OCI-LY7 (cell line): ENCODE data around the gene ANKRD39. TPM values are rescaled to one million over a fixed set of nuclear protein-coding genes. Genes with fewer than 3 reads are reported as not detected.

Experiments used
- BruUV-seq: library from RNA; stranded (reverse); fragments of 400-500 nt; replicated peaks from 2 replicates; lab custom pipeline; 2021; lab: Mats Ljungman, UMichigan
- CTCF ChIA-PET: fragments of 300-600 bp; sonication (Branson Sonifier 250); formaldehyde crosslinking; loops from one replicate; lab custom pipeline; 2022; ENCODE audit warnings: antibody characterized with exemption; ENCODE audit not compliant: unreplicated experiment; lab: Charles Lee
- POLR2A ChIA-PET: fragments of 300-600 bp; sonication (Branson Sonifier 250); formaldehyde crosslinking; loops from one replicate; lab custom pipeline; 2022; ENCODE audit warnings: antibody characterized with exemption; lab: Charles Lee
- DNase-seq: peaks from one replicate; pipeline ENCODE4 v3.0.0-alpha.2; 2015; ENCODE audit warnings: low spot score
- H2AFZ ChIP-seq: fragments of 200-600 bp; sonication (generic), shearing (Covaris generic); 2 replicates; pipeline ENCODE4 v1.6.1; 2014; ENCODE audit warnings: mild to moderate bottlenecking, antibody characterized with exemption, low read length, moderate library complexity
- H3K27ac ChIP-seq: fragments of 200-600 bp; sonication (generic); 2 replicates; pipeline ENCODE4 v1.5.1; 2014; ENCODE audit warnings: mixed run types, low read depth, mild to moderate bottlenecking, moderate library complexity, low read length, inconsistent platforms; ENCODE audit not compliant: poor library complexity, severe bottlenecking
- H3K36me3 ChIP-seq: fragments of 200-600 bp; sonication (generic); 2 replicates; pipeline ENCODE4 v1.6.1; 2014; ENCODE audit warnings: mild to moderate bottlenecking, antibody characterized with exemption, low read length, moderate library complexity, mixed read lengths; ENCODE audit not compliant: insufficient read depth
- H3K4me1 ChIP-seq: fragments of 200-600 bp; sonication (generic); 2 replicates; pipeline ENCODE4 v1.5.1; 2014; ENCODE audit warnings: mild to moderate bottlenecking, low read length; ENCODE audit not compliant: insufficient read depth, poor library complexity, severe bottlenecking
- H3K4me2 ChIP-seq: fragments of 200-600 bp; sonication (generic); 2 replicates; pipeline ENCODE4 v1.6.1; 2014; ENCODE audit warnings: mild to moderate bottlenecking, low read length
- H3K4me3 ChIP-seq: fragments of 200-600 bp; sonication (generic); 2 replicates; pipeline ENCODE4 v1.5.1; 2014; ENCODE audit warnings: mild to moderate bottlenecking, low read depth, low read length; ENCODE audit not compliant: poor library complexity, severe bottlenecking
- H3K79me2 ChIP-seq: fragments of 200-600 bp; sonication (generic); 2 replicates; pipeline ENCODE4 v1.6.1; 2016; ENCODE audit warnings: low read depth, mild to moderate bottlenecking, low read length, moderate library complexity, mixed read lengths; ENCODE audit not compliant: insufficient read depth
- H3K9me2 ChIP-seq: fragments of 200-600 bp; sonication (generic); 2 replicates; pipeline ENCODE4 v1.6.1; 2016; ENCODE audit warnings: mild to moderate bottlenecking, low read length, mixed read lengths; ENCODE audit not compliant: insufficient read depth
- H3K9me3 ChIP-seq: fragments of 200-600 bp; sonication (generic); 2 replicates; pipeline ENCODE4 v1.6.1; 2014; ENCODE audit warnings: mild to moderate bottlenecking, mixed run types, low read length, mixed read lengths
- H4K20me1 ChIP-seq: fragments of 200-600 bp; sonication (generic); 2 replicates; pipeline ENCODE4 v1.6.1; 2014; ENCODE audit warnings: mild to moderate bottlenecking, antibody characterized with exemption, low read length, moderate library complexity, mixed read lengths; ENCODE audit not compliant: insufficient read depth
- EZH2phosphoT487 ChIP-seq: fragments of 200-600 bp; sonication (generic); IDR thresholded peaks from 2 replicates; pipeline ENCODE4 v1.6.1; 2018; ENCODE audit warnings: low read depth, borderline replicate concordance, mild to moderate bottlenecking, mixed run types, antibody characterized with exemption, low read length, moderate library complexity, mixed read lengths
- intact Hi-C: fragments of 100-400 bp; cut with micrococcal nuclease; formaldehyde crosslinking; loops from one replicate; pipeline ENCODE4 v1.10.0; 2022; ENCODE audit not compliant: unreplicated experiment
- total RNA-seq, 2 experiments: library from RNA; depleted of rRNA in 1 of 2; stranded (reverse); fragments of >200 nt in 1 of 2; shearing (Covaris generic) in 1 of 2; gene quantifications; 2 replicates each; pipeline ENCODE4 v1.2.3, GENCODE V29; 2014 to 2022
- TF ChIP-seq, protein P1 (sequence below): fragments of 200-600 bp; sonication (generic); conservative IDR thresholded peaks from 2 replicates; pipeline ENCODE4 v1.5.1; 2014; ENCODE audit warnings: mild to moderate bottlenecking, antibody characterized with exemption, low read length, moderate library complexity, mixed read lengths

The ANKRD39 gene
- total RNA-seq, 2 experiments from 2014 or later: 22.2 to 24.1 TPM

GRCh38 chr2:96817882-96818281 is 39.9 kb downstream of the ANKRD39 start:
- ChIA-PET POLR2A (no interaction called here), CTCF (no interaction called here)
- peaks cover 29% of the 10 kb centered on the region; the same call in 1 of the 2 replicates for H3K36me3 ChIP-seq
- H3K27ac ChIP-seq: no peak overlapping the region
- H4K20me1 ChIP-seq: peaks cover 16% of the 10 kb centered on the region
- H3K4me2 ChIP-seq: peak overlapping the region; percentile 81
- no TSS peak for BruUV-seq
- peaks cover 25% of the 10 kb centered on the region; the same call in 1 of the 2 replicates for H3K79me2 ChIP-seq
- H3K9me2 ChIP-seq: no peaks in the 10 kb centered on the region
- TF ChIP-seq, protein P1, sequence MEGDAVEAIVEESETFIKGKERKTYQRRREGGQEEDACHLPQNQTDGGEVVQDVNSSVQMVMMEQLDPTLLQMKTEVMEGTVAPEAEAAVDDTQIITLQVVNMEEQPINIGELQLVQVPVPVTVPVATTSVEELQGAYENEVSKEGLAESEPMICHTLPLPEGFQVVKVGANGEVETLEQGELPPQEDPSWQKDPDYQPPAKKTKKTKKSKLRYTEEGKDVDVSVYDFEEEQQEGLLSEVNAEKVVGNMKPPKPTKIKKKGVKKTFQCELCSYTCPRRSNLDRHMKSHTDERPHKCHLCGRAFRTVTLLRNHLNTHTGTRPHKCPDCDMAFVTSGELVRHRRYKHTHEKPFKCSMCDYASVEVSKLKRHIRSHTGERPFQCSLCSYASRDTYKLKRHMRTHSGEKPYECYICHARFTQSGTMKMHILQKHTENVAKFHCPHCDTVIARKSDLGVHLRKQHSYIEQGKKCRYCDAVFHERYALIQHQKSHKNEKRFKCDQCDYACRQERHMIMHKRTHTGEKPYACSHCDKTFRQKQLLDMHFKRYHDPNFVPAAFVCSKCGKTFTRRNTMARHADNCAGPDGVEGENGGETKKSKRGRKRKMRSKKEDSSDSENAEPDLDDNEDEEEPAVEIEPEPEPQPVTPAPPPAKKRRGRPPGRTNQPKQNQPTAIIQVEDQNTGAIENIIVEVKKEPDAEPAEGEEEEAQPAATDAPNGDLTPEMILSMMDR: no peak
- TF ChIP-seq EZH2phosphoT487: no peak
- DNase-seq: no peak
- intact Hi-C loops: loop anchor here (2.0 to 5.0 kb wide), 3 partner anchors 39 to 294 kb away; partner anchors contain the start of genes ANKRD36 and CNNM4
- peaks cover 46% of the 10 kb centered on the region for H3K4me1 ChIP-seq
- H3K4me3 ChIP-seq: peak overlapping the region; percentile 90
- no peak overlapping the region for H2AFZ ChIP-seq
- H3K9me3 ChIP-seq: no peaks in the 10 kb centered on the region

- H3K79me2 ChIP-seq: peaks cover 25% of the 10 kb centered on the region; the same call in 1 of the 2 replicates
- no peaks in the 10 kb centered on the region for H3K9me2 ChIP-seq
- peaks cover 46% of the 10 kb centered on the region for H3K4me1 ChIP-seq
- no TSS peak for BruUV-seq
- H3K9me3 ChIP-seq: no peaks in the 10 kb centered on the region
- no peak for TF ChIP-seq EZH2phosphoT487
- TF ChIP-seq, protein P1: no peak
- H2AFZ ChIP-seq: no peak overlapping the region
- no peak for DNase-seq
- H4K20me1 ChIP-seq: peaks cover 16% of the 10 kb centered on the region
- peak overlapping the region; percentile 90 for H3K4me3 ChIP-seq
- POLR2A ChIA-PET: no interaction called here
- CTCF ChIA-PET: interaction anchor here (0.6 kb wide), 1 partner anchor 34 kb away, joined by 5 read pairs; no protein-coding TSS in a partner anchor
- peaks cover 22% of the 10 kb centered on the region; the same call in 1 of the 2 replicates for H3K36me3 ChIP-seq
- H3K4me2 ChIP-seq: peak overlapping the region; percentile 81
- intact Hi-C loops: loop anchor here (2.0 to 5.0 kb wide), 3 partner anchors 40 to 295 kb away; partner anchors contain the start of genes ANKRD36 and CNNM4
- no peak overlapping the region for H3K27ac ChIP-seq
Observed at GRCh38 chr2:96816836-96817702, 40.7 kb downstream of the ANKRD39 start.
